Activated CD4-positive, alpha-beta T cell treated with anti-CD3 and anti-CD28 coated beads, Interleukin-2, amount 50 U/mL, for 4 hours (primary cell): ENCODE data around the gene ZNF709.
"Not testable (repeated sequence)": the region's sequence is repeated elsewhere in the genome, so short reads cannot be mapped to it uniquely, and the experiment has no call there.

Source experiments
- DNase-seq, 2 experiments: peaks; one replicate each; pipeline ENCODE4 v3.0.0-alpha.2; 2020

The ZNF709 gene

DNA sequence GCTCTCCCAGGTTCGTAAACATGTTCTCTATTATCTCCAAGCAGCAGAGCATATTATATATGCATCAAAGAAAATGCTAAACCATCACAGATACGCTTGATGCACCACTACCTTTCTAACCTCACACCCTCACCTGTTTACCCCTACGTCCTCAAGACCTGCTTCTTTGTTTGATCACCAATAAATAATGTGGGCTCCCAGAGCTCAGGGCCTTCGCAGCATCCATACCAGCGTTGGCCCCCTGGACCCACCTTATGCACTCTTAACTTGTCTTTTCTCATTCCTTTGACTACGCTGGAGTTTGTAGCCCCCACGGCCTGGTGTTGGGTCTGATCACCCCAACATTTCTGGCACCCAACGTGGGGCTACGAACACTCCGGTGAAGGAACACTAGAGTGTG is 33.8 kb downstream of the ZNF709 start:
- no peak for DNase-seq

DNA sequence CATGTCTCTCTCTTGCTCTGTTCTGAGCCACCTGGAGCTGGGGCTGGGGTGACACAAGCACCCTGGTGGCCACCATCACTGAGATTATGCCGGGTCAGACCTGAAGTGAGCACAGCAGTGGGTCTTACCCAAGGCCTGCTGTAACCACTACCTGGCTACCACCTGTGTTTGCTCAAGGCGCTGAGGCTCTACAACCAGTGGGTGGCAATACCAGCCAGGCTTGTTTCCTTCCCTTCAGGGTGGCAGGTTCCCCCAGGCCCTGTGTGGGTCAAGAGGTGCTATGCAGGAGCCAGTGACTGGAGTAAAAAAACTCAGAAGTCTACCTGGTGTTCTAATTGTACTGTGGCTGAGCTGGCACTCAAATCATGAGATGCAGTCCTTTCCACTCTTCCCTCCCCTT is 35.8 kb downstream of the ZNF709 start:
- DNase-seq = no peak

GRCh38 chr19:12440541-12441316 is 43.9 kb downstream of the ZNF709 start, which contains the start of gene ZNF443:
TSS of gene ZNF443 (minus strand) at chr19:12441021. CDS start at chr19:12440914, 107 bp downstream.
- peak; percentile 98 to 99 for DNase-seq

GRCh38 chr19:12439686-12440540 is 44.7 kb downstream of the ZNF709 start:
- peak; percentile 56 to 62 for DNase-seq

GRCh38 chr19:12430726-12431299 is 53.8 kb downstream of the ZNF709 start:
- not testable (repeated sequence) for DNase-seq

- DNase-seq = no peak
These were observed 58.7 kb downstream of the ZNF709 start for GRCh38 chr19:12425888-12426274.

DNA sequence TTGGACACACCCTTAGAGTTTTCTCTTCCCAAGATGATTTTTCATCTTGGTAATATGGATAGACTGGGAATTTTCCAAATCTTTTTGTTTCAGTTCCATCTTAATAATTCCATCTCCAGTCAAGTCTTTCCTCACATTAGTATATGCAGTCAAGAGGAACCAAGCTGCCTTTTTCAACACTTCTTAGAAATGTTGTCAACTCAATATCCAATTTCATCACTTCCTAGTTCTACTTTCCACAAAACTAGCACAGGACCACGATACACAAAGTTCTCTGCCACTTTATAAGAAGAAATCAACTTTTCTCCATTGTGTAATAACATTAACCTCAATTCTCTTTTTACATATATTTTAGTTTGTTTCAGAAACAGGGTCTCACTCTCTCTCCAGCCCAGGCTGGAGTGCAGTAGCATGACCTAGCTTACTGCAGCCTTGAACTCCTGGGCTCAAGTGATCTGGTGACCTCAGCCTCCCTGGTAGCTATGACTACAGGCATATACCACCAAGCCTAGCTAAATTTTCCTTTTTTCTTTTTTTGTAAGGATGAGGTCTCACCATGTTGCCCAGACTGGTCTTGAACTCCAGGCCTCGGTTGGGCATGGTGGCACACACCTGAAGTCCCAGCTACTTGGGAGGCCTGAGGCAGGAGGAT is 59.3 kb downstream of the ZNF709 start:
- no peak for DNase-seq

DNA sequence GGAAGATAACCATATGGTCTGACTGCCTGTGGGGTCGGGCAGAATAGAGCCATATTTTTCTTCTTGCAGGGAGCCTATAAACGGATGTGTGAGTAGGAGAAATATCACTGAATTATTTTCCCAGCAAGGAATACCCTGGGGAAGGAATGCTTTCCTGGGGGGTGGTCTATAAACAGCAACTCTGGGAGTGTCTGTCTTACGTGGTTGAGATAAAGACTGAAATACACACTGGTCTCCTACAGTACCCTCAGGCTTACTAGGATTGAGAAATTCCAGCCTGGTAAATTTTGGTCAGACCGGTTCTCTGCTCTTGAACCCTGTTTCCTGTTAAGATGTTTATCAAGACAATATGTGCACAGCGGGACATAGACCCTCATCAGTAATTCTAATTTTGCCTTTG is 67.3 kb downstream of the ZNF709 start:
- DNase-seq = not testable (repeated sequence)

GRCh38 chr19:12411893-12412292 is 72.7 kb downstream of the ZNF709 start:
- DNase-seq = no peak
